Measurements from ENCODE around the gene SCD5. TPM values are rescaled to one million over a fixed set of nuclear protein-coding genes. Genes with fewer than 3 reads are reported as not detected.

Gene SCD5
- 6.1 to 7.6 TPM (median 6.8 TPM) in 5 replicates for total RNA-seq (2022; extraction: Qiagen RNA extraction)

GRCh38 chr4:82798168-82799005, at the start of gene SCD5:
TSS of gene SCD5 (minus strand) at chr4:82798796. CDS start at chr4:82798537, 259 bp downstream.

Other genes with a start within 250 kb of the SCD5 start
- 0.53 to 1.4 TPM (median 1.0 TPM) in 5 replicates for gene TMEM150C, start 236.8 kb downstream of the SCD5 start, total RNA-seq (2022; extraction: Qiagen RNA extraction)
- gene SEC31A, start 92.4 kb upstream of the SCD5 start, total RNA-seq (2022; extraction: Qiagen RNA extraction): 78.3 to 87.2 TPM (median 81.0 TPM) in 5 replicates
- gene THAP9, start 101.9 kb upstream of the SCD5 start, total RNA-seq (2022; extraction: Qiagen RNA extraction): 1.2 to 2.4 TPM (median 2.0 TPM) in 5 replicates
- gene LIN54, start 212.0 kb upstream of the SCD5 start, total RNA-seq (2022; extraction: Qiagen RNA extraction): 5.7 to 7.8 TPM (median 6.6 TPM) in 5 replicates
- 23.8 to 36.5 TPM (median 24.8 TPM) in 5 replicates for gene COPS4, start 236.4 kb upstream of the SCD5 start, total RNA-seq (2022; extraction: Qiagen RNA extraction)

All from A549 treated with Mapracorat at 1 μM for 4 hours (cell line).